Measurements from ENCODE around the gene OIP5. TPM values are rescaled to one million over a fixed set of nuclear protein-coding genes. Genes with fewer than 3 reads are reported as not detected.
A peak's percentile ranks its signal among the peaks of the same experiment; 100 is the strongest.
"Not testable (repeated sequence)": the region's sequence is repeated elsewhere in the genome, so short reads cannot be mapped to it uniquely, and the experiment has no call there.

The OIP5 gene
- total RNA-seq, 1 donor from 2014 or later, result 5.6 TPM

DNA sequence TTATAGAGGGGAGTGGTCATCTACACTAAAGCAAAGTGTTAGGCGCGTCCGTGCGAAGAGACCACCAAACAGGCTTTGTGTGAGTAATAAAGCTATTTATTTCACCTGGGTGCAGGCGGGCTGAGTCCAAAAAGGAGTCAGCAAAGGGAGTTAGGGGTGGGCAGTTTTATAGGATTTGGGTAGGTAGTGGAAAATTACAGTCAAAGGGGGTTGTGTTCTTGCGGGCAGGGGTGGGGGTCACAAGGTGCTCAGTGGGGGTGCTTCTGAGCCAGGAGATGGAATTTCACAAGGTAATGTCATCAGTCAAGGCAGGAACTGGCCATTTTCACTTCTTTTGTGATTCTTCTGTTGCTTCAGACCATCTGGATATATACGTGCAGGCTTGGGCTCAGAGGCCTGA lies 47.1 kb downstream of the OIP5 start:
- H3K27ac Mint-ChIP-seq, result peak overlapping the region; percentile 97
- H3K4me1 Mint-ChIP-seq, result peaks cover 15% of the 10 kb centered on the region
- H3K27me3 Mint-ChIP-seq (ENCODE audit: low read depth), result no peaks in the 10 kb centered on the region
- TF ChIP-seq, protein P1, sequence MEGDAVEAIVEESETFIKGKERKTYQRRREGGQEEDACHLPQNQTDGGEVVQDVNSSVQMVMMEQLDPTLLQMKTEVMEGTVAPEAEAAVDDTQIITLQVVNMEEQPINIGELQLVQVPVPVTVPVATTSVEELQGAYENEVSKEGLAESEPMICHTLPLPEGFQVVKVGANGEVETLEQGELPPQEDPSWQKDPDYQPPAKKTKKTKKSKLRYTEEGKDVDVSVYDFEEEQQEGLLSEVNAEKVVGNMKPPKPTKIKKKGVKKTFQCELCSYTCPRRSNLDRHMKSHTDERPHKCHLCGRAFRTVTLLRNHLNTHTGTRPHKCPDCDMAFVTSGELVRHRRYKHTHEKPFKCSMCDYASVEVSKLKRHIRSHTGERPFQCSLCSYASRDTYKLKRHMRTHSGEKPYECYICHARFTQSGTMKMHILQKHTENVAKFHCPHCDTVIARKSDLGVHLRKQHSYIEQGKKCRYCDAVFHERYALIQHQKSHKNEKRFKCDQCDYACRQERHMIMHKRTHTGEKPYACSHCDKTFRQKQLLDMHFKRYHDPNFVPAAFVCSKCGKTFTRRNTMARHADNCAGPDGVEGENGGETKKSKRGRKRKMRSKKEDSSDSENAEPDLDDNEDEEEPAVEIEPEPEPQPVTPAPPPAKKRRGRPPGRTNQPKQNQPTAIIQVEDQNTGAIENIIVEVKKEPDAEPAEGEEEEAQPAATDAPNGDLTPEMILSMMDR (IDR thresholded peaks at IDR 0.05; ENCODE audit: unreplicated experiment), result no peak
- no peaks in the 10 kb centered on the region for H3K9me3 Mint-ChIP-seq
- H3K36me3 Mint-ChIP-seq, result peaks cover 23% of the 10 kb centered on the region
- peak overlapping the region; percentile 93 for H3K4me3 Mint-ChIP-seq
- no peak for DNase-seq (ENCODE audit: low spot score in 2 of 2, unreplicated experiment in 2 of 2)

DNA sequence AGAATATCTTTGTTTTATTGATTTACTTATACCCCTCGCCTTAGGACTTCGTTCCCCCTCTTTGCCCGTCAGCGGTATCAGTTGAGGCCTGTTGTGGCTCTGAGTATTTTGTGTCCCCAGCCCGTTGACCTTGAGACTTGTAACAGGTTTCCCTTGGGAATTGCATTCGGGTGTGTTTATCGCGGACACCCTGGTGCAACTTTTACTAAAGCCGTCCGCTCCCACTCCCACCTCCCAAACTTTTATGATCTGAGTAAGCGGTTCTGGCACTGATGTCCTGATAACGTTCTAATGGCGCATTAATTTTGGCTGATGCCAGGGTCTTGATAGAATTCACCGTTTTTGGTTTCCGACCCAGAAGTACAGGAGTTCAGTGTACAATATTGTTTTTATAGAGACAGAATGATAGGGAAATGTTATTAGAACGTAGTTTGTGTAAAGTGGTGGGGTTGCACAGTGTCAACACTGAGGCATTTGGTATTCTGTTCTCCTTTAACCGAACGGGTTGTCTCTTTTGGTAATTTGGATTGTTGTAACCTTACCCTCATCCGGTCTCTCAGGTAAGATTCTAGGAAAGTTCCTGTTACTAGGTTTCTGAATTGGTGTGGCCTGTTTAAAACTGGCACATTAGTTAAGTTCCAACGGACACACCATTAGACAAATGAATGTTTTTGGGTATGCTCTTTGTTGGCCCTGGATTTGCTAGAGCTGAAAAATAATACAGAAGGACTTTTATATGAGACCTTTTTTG lies 47.8 kb downstream of the OIP5 start:
- no peak for DNase-seq (ENCODE audit: low spot score in 2 of 2, unreplicated experiment in 2 of 2)
- TF ChIP-seq, protein P1 (IDR thresholded peaks at IDR 0.05; ENCODE audit: unreplicated experiment), result no peak
- Mint-ChIP-seq H3K4me3 (peak overlapping the region; percentile 93), H3K4me1 (peaks cover 15% of the 10 kb centered on the region), H3K36me3 (peaks cover 28% of the 10 kb centered on the region), H3K9me3 (no peaks in the 10 kb centered on the region), H3K27ac (peak overlapping the region; percentile 97), H3K27me3 (ENCODE audit: low read depth) (no peaks in the 10 kb centered on the region)

DNA sequence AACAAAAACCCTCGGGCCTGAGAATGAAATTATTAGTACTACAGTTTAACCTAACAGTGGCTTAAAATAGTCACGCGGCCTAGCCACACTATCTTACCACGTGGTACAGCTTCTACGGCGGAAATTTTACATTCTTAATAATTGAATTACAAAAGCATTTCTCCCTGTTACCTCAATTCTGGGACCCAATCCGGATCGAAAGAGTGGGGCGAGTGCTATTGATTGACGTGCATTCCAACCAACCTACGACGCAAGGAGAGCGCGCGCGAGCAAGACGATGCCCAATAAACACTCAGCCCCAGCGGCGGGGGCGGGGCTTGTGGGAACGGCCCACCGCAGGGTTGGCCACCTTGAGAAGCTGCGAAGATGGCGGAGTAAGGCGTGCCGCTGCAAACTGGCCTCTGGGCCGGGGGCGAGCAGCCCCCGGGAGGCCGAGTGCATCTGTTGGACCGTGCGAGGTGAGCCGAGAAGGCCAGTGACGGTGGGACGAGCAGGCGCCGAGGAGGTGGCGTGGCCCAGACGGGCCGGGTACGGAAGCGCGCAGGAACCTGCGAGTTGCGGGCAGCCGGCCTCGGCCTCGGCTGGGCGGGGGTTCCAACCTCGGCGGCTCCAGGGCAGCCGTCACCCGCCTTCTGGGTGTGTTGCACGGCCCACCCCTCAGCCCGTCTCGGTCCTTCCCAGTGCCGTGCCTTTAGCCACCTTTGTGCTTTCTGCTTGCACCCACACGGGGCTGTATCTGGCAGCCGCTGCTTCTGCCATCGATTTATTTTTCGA lies 48.6 kb downstream of the OIP5 start:
- Mint-ChIP-seq H3K36me3 (peaks cover 34% of the 10 kb centered on the region), H3K27me3 (ENCODE audit: low read depth) (no peaks in the 10 kb centered on the region), H3K4me3 (peak overlapping the region; percentile 93), H3K27ac (peak overlapping the region; percentile 98), H3K4me1 (peaks cover 15% of the 10 kb centered on the region), H3K9me3 (no peaks in the 10 kb centered on the region)
- TF ChIP-seq, protein P1 (IDR thresholded peaks at IDR 0.05; ENCODE audit: unreplicated experiment), result no peak
- peak; percentile 97 for DNase-seq (ENCODE audit: low spot score in 2 of 2, unreplicated experiment in 2 of 2)

DNA sequence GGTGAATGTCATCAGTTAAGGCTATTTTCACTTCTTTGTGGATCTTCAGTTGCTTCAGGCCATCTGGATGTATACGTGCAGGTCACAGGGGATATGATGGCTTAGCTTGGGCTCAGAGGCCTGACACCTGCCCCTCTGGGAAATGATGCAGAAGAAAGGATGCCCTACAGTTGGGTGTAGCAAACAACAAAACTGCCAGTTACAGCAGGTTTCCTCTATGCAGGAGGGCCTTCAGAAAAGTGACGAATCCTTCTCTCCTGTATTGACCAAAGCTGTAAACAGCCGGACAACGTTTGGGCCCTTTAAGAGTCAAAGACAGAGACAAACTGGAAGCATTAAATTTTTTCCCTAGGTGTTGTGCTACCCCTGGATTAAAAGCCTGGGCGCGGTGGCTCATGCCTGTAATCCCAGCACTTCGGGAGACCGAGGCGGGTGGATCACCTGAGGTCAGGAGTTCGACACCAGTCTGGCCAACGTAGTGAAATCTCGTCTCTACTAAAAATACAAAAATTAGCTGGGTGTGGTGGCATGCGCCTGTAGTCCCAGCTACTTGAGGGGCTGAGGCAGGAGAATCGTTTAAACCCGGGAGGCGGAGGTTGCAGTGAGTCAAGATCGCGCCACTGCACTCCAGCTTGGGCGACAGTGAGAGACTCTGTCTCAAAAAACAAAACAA lies 49.3 kb downstream of the OIP5 start:
- Mint-ChIP-seq H3K4me1 (peaks cover 15% of the 10 kb centered on the region), H3K4me3 (peak overlapping the region; percentile 93), H3K27ac (peak overlapping the region; percentile 98), H3K36me3 (peaks cover 35% of the 10 kb centered on the region)
- H3K27me3 Mint-ChIP-seq (ENCODE audit: low read depth); H3K9me3 Mint-ChIP-seq; DNase-seq (ENCODE audit: low spot score in 2 of 2, unreplicated experiment in 2 of 2): not testable (repeated sequence)

DNA sequence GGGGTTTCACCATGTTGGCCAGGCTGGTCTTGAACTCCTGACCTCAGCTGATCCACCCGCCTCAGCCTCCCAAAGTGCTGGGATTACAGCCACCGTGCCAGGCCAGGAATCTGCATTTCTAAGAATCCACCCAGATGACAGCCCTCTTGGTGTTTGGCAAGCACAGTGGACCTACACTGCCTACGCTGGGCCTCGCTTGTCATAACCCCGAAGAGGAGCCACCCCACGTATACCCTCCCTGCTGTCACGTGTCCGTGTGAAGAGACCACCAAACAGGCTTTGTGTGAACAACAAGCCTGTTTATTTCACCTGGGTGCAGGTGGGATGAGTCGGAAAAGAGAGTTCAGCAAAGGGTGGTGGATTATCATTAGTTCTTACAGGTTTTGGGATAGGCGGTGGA lies 50.0 kb downstream of the OIP5 start:
- peaks cover 15% of the 10 kb centered on the region for H3K4me1 Mint-ChIP-seq
- not testable (repeated sequence) for DNase-seq (ENCODE audit: low spot score in 2 of 2, unreplicated experiment in 2 of 2); H3K27me3 Mint-ChIP-seq (ENCODE audit: low read depth); H3K9me3 Mint-ChIP-seq
- peak overlapping the region; percentile 98 for H3K27ac Mint-ChIP-seq
- peaks cover 33% of the 10 kb centered on the region for H3K36me3 Mint-ChIP-seq
- peak overlapping the region; percentile 93 for H3K4me3 Mint-ChIP-seq

DNA sequence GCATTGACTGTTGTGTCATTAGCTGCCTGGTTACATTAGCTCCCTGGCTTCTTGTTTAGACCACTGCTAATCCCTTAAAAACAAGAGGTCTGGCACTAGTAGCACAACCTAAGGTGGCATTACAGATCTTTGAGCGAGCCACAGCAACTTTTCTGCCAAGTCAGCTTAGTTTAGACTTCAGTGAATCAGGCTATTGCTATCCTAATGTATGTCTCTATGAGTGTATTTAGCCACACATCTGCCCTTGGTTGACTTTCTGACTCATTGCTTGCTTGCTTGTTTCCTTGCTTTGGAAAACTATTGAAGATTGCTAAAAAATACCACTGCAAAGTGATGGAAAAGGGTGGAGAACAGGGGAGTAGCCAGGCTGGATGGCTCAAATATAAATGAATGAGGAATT lies 51.2 kb downstream of the OIP5 start:
- no peaks in the 10 kb centered on the region for H3K27me3 Mint-ChIP-seq (ENCODE audit: low read depth)
- peaks cover 34% of the 10 kb centered on the region for H3K36me3 Mint-ChIP-seq
- H3K27ac Mint-ChIP-seq, result no peak overlapping the region
- peaks cover 15% of the 10 kb centered on the region for H3K4me1 Mint-ChIP-seq
- H3K9me3 Mint-ChIP-seq, result no peaks in the 10 kb centered on the region
- TF ChIP-seq, protein P1 (IDR thresholded peaks at IDR 0.05; ENCODE audit: unreplicated experiment), result no peak
- DNase-seq (ENCODE audit: low spot score in 2 of 2, unreplicated experiment in 2 of 2), result no peak
- no peak overlapping the region for H3K4me3 Mint-ChIP-seq
